OCI-LY7 (cell line): ENCODE results near the gene AUTS2. TPM values are rescaled to one million over a fixed set of nuclear protein-coding genes. Genes with fewer than 3 reads are reported as not detected.

Source experiments
- BruUV-seq: library from RNA; stranded (reverse); fragments of 400-500 nt; replicated peaks from 2 replicates; lab custom pipeline; 2021; lab: Mats Ljungman, UMichigan
- CTCF ChIA-PET: fragments of 300-600 bp; sonication (Branson Sonifier 250); formaldehyde crosslinking; loops from one replicate; lab custom pipeline; 2022; ENCODE audit warnings: antibody characterized with exemption; ENCODE audit not compliant: unreplicated experiment; lab: Charles Lee
- POLR2A ChIA-PET: fragments of 300-600 bp; sonication (Branson Sonifier 250); formaldehyde crosslinking; loops from one replicate; lab custom pipeline; 2022; ENCODE audit warnings: antibody characterized with exemption; lab: Charles Lee
- DNase-seq: peaks from one replicate; pipeline ENCODE4 v3.0.0-alpha.2; 2015; ENCODE audit warnings: low spot score
- H2AFZ ChIP-seq: fragments of 200-600 bp; sonication (generic), shearing (Covaris generic); 2 replicates; pipeline ENCODE4 v1.6.1; 2014; ENCODE audit warnings: mild to moderate bottlenecking, antibody characterized with exemption, low read length, moderate library complexity
- H3K27ac ChIP-seq: fragments of 200-600 bp; sonication (generic); 2 replicates; pipeline ENCODE4 v1.5.1; 2014; ENCODE audit warnings: mixed run types, low read depth, mild to moderate bottlenecking, moderate library complexity, low read length, inconsistent platforms; ENCODE audit not compliant: poor library complexity, severe bottlenecking
- H3K36me3 ChIP-seq: fragments of 200-600 bp; sonication (generic); 2 replicates; pipeline ENCODE4 v1.6.1; 2014; ENCODE audit warnings: mild to moderate bottlenecking, antibody characterized with exemption, low read length, moderate library complexity, mixed read lengths; ENCODE audit not compliant: insufficient read depth
- H3K4me1 ChIP-seq: fragments of 200-600 bp; sonication (generic); 2 replicates; pipeline ENCODE4 v1.5.1; 2014; ENCODE audit warnings: mild to moderate bottlenecking, low read length; ENCODE audit not compliant: insufficient read depth, poor library complexity, severe bottlenecking
- H3K4me2 ChIP-seq: fragments of 200-600 bp; sonication (generic); 2 replicates; pipeline ENCODE4 v1.6.1; 2014; ENCODE audit warnings: mild to moderate bottlenecking, low read length
- H3K4me3 ChIP-seq: fragments of 200-600 bp; sonication (generic); 2 replicates; pipeline ENCODE4 v1.5.1; 2014; ENCODE audit warnings: mild to moderate bottlenecking, low read depth, low read length; ENCODE audit not compliant: poor library complexity, severe bottlenecking
- H3K79me2 ChIP-seq: fragments of 200-600 bp; sonication (generic); 2 replicates; pipeline ENCODE4 v1.6.1; 2016; ENCODE audit warnings: low read depth, mild to moderate bottlenecking, low read length, moderate library complexity, mixed read lengths; ENCODE audit not compliant: insufficient read depth
- H3K9me2 ChIP-seq: fragments of 200-600 bp; sonication (generic); 2 replicates; pipeline ENCODE4 v1.6.1; 2016; ENCODE audit warnings: mild to moderate bottlenecking, low read length, mixed read lengths; ENCODE audit not compliant: insufficient read depth
- H3K9me3 ChIP-seq: fragments of 200-600 bp; sonication (generic); 2 replicates; pipeline ENCODE4 v1.6.1; 2014; ENCODE audit warnings: mild to moderate bottlenecking, mixed run types, low read length, mixed read lengths
- H4K20me1 ChIP-seq: fragments of 200-600 bp; sonication (generic); 2 replicates; pipeline ENCODE4 v1.6.1; 2014; ENCODE audit warnings: mild to moderate bottlenecking, antibody characterized with exemption, low read length, moderate library complexity, mixed read lengths; ENCODE audit not compliant: insufficient read depth
- EZH2phosphoT487 ChIP-seq: fragments of 200-600 bp; sonication (generic); IDR thresholded peaks from 2 replicates; pipeline ENCODE4 v1.6.1; 2018; ENCODE audit warnings: low read depth, borderline replicate concordance, mild to moderate bottlenecking, mixed run types, antibody characterized with exemption, low read length, moderate library complexity, mixed read lengths
- intact Hi-C: fragments of 100-400 bp; cut with micrococcal nuclease; formaldehyde crosslinking; loops from one replicate; pipeline ENCODE4 v1.10.0; 2022; ENCODE audit not compliant: unreplicated experiment
- total RNA-seq, 2 experiments: library from RNA; depleted of rRNA in 1 of 2; stranded (reverse); fragments of >200 nt in 1 of 2; shearing (Covaris generic) in 1 of 2; gene quantifications; 2 replicates each; pipeline ENCODE4 v1.2.3, GENCODE V29; 2014 to 2022
- TF ChIP-seq, protein P1 (sequence below): fragments of 200-600 bp; sonication (generic); conservative IDR thresholded peaks from 2 replicates; pipeline ENCODE4 v1.5.1; 2014; ENCODE audit warnings: mild to moderate bottlenecking, antibody characterized with exemption, low read length, moderate library complexity, mixed read lengths

AUTS2 gene
- total RNA-seq, 2 experiments from 2014 or later, result 37.9 to 78.5 TPM

DNA sequence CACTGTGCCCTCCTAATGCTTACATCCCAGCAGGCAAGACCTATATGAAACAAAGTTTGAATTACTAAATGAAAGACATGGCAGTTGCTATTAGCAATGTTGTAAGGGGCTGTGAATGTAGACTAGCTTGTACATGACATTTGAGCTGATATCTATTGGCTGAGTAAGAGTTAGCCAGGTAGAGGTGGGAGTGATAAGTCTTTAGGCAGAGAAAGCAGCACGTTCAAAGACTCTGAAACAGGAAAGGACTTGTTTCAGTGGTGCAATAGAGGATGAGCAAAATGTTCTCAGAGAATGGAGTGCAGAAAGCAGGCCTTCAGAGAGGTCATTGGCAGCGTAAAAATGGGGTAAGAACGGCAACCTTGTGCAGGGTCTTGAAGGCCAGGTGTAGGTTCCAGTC, 687.6 kb downstream of the AUTS2 start:
- no peaks in the 10 kb centered on the region for H4K20me1 ChIP-seq
- BruUV-seq, result no TSS peak
- no peak overlapping the region for H2AFZ ChIP-seq
- DNase-seq, result no peak
- H3K36me3 ChIP-seq, result no peaks in the 10 kb centered on the region
- intact Hi-C loops, result no loop called here
- no peaks in the 10 kb centered on the region for H3K9me2 ChIP-seq
- POLR2A ChIA-PET, result no interaction called here
- no peaks in the 10 kb centered on the region for H3K4me1 ChIP-seq
- H3K9me3 ChIP-seq, result no peaks in the 10 kb centered on the region
- TF ChIP-seq EZH2phosphoT487, result no peak
- TF ChIP-seq, protein P1, sequence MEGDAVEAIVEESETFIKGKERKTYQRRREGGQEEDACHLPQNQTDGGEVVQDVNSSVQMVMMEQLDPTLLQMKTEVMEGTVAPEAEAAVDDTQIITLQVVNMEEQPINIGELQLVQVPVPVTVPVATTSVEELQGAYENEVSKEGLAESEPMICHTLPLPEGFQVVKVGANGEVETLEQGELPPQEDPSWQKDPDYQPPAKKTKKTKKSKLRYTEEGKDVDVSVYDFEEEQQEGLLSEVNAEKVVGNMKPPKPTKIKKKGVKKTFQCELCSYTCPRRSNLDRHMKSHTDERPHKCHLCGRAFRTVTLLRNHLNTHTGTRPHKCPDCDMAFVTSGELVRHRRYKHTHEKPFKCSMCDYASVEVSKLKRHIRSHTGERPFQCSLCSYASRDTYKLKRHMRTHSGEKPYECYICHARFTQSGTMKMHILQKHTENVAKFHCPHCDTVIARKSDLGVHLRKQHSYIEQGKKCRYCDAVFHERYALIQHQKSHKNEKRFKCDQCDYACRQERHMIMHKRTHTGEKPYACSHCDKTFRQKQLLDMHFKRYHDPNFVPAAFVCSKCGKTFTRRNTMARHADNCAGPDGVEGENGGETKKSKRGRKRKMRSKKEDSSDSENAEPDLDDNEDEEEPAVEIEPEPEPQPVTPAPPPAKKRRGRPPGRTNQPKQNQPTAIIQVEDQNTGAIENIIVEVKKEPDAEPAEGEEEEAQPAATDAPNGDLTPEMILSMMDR, result no peak
- H3K79me2 ChIP-seq, result no peaks in the 10 kb centered on the region
- no peak overlapping the region for H3K4me3 ChIP-seq
- CTCF ChIA-PET, result no interaction called here
- H3K27ac ChIP-seq, result no peak overlapping the region
- H3K4me2 ChIP-seq, result no peak overlapping the region

DNA sequence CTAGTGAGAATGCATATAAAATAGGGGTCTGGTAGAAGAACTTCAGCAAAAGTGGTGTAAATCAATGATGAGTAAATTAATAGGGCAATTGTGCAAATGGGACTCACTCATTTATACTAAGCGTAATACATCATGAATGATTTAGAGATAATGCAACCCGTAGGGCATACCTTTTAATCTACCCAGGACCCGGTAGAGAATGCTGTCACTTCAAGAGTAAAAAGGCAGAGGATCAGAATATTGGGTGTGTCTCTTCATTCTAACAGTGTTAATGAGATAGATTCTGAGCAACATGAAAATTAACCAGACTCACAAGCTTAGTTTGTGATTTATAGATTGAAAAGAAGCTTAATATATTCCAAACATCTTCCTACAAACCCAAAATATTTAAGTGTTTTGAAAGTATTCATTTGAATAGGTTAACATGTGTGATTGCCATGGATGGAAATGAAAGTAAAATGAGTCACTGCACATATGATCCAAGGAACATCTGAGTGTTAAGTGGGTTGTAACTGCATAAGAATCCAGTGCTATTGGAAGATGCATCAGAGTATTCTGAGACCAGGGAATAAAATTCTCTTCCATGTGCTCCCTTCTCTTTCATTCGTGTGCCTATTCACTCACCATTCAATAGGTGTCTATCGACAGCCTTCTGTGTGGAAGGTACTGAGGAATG, 690.6 kb downstream of the AUTS2 start:
- BruUV-seq, result no TSS peak
- no peak for DNase-seq
- CTCF ChIA-PET, result no interaction called here
- H3K79me2 ChIP-seq, result no peaks in the 10 kb centered on the region
- no peaks in the 10 kb centered on the region for H3K36me3 ChIP-seq
- no peaks in the 10 kb centered on the region for H3K9me3 ChIP-seq
- H4K20me1 ChIP-seq, result no peaks in the 10 kb centered on the region; the same call in 1 of the 2 replicates
- H3K9me2 ChIP-seq, result no peaks in the 10 kb centered on the region
- H3K4me1 ChIP-seq, result no peaks in the 10 kb centered on the region
- no peak for TF ChIP-seq EZH2phosphoT487
- intact Hi-C loops, result no loop called here
- no peak overlapping the region for H2AFZ ChIP-seq
- POLR2A ChIA-PET, result no interaction called here
- H3K4me3 ChIP-seq, result no peak overlapping the region
- H3K27ac ChIP-seq, result no peak overlapping the region
- H3K4me2 ChIP-seq, result no peak overlapping the region

DNA sequence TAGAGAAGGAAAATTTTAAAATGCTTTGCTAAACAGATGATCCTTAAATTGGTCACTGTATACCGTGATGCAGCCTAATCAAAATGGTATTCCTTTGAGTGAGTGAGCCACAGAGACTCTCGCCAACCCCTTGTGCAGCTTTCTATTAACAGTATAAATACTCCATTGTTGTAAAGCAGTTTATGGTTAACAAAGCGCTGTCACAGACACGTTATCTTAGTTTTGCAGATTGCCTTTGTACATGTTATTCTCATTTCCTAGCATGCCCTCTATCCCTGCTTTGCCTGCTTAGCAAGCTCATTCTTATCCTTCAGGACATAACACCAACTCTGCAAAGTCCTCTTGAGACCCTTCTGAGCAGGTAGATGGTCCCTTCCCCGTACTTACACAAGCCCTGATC, 694.4 kb downstream of the AUTS2 start:
- Histone ChIP-seq H3K4me2 (no peak overlapping the region), H2AFZ (no peak overlapping the region), H3K4me1 (no peaks in the 10 kb centered on the region), H3K79me2 (no peaks in the 10 kb centered on the region), H3K36me3 (no peaks in the 10 kb centered on the region), H4K20me1 (no peaks in the 10 kb centered on the region; the same call in 1 of the 2 replicates), H3K4me3 (no peak overlapping the region), H3K27ac (no peak overlapping the region), H3K9me3 (no peaks in the 10 kb centered on the region), H3K9me2 (no peaks in the 10 kb centered on the region)
- no peak for DNase-seq
- TF ChIP-seq, protein P1, result no peak
- TF ChIP-seq EZH2phosphoT487, result no peak
- intact Hi-C loops, result no loop called here
- ChIA-PET POLR2A (no interaction called here), CTCF (no interaction called here)
- no TSS peak for BruUV-seq
